ENCODE data around the gene ZNF235.
"Not testable (repeated sequence)": the region's sequence is repeated elsewhere in the genome, so short reads cannot be mapped to it uniquely, and the experiment has no call there.

The ZNF235 gene

DNA sequence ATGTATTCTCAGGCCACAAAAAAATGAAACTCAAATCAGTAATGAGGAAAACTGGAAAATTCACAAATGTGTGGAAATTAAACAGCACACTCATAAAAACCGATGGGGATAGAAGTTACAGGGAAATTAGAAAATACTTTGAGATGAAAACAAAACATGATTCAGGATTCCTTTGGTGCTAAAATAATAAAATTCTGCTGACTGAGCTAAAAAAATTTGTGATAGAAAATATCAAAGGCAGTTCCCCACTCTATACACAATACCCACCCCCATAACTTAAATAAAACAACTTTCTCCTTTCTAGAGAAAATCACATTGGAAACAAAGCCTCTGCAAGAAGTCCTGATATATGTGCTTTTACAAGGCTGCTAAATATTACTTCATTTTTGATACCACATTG, 46.7 kb downstream of the ZNF235 start:
- FAIRE-seq (no peak), DNase-seq (ENCODE audit: low spot score) (no peak)

DNA sequence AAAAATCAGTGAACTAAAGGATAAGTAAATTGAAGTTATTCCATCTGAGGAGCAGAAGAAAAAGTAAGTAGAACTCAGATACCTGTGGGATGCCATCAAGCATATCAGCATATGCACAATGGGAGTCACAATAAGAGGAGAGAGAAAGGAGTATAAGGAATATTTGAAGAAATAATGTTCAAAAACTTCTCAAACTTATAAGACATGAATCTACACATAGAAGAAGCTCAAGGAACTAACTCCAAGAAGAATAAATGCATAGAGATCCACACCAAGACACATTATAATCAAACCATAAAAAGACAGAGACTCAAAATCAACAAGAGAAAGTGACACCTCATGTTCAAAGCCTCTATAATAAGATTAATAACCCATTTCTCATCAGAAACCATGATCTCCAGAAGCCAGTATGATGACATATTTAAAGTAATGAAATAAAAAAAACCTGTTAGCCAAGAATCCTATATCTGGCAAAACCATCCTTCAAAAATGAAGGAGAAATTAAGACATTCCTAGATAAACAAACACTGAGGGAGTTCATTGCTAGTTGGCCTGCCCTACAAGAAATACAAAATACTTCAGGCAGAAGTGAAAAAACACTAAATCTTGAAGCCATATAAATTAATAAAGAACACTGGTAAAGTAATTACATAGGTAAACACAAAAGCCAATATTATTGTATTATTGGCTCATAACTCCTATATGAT, 49.0 kb downstream of the ZNF235 start:
- no peak for FAIRE-seq
- no peak for DNase-seq (ENCODE audit: low spot score)

DNA sequence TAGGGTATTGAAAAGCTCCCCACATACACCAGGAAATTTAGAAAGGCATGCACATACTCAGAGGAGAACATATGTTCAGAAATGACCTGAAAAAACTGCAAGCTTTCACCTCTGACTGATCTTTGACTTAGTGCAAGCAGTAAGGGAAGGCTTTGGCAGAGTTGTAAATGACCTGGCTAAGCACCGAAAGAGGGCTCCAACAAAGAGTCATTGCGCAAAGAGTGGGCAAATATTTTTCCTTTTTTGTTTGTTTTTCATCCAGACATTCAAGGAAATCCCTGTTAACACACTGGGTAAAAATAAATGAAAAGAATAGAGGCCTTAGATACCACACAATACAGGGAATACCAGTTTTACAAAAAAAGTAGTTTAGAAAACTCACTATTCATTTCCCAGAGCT, 50.3 kb downstream of the ZNF235 start:
- DNase-seq (ENCODE audit: low spot score), result no peak
- FAIRE-seq, result no peak

DNA sequence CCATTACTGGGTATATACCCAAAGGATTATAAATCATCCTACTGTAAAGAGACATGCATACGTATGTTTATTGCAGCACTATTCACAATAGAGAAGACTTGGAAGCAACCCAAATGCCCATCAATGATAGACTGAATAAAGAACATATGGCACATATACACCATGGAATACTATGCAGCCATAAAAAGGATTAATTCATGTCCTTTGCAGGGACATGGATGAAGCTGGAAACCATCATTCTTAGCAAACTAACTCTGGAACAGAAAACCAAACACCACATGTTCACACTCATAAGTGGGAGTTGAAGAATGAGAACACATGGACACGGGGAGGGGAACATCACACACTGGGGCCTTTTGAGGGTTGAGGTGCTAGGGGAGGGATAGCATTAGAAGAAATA, 51.4 kb downstream of the ZNF235 start:
- not testable (repeated sequence) for DNase-seq (ENCODE audit: low spot score); FAIRE-seq

DNA sequence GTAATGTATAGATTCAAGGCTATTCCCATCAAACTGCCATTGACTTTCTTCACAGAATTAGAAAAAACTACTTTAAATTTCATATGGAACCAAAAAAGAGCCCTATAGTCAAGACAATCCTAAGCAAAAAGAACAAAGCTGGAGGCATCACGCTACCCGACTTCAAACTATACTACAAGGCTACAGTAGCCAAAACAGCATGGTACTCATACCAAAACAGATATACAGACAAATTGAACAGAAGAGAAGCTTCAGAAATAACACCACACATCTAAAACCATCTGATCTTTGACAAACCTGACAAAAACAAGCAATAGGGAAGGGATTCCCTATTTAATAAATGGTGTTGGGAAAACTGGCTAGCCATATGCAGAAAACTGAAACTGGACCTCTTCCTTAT, 52.5 kb downstream of the ZNF235 start:
- DNase-seq (ENCODE audit: low spot score); FAIRE-seq: not testable (repeated sequence)

DNA sequence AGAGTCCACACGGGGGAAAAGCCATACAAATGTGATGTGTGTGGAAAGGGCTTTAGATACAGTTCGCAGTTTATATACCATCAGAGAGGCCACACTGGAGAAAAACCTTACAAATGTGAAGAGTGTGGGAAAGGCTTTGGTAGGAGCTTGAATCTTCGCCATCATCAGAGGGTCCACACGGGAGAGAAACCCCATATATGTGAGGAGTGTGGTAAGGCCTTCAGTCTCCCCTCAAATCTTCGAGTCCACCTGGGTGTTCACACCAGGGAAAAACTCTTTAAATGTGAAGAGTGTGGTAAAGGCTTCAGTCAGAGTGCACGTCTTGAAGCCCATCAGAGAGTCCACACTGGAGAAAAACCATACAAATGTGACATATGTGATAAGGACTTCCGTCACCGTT, 68.4 kb downstream of the ZNF235 start:
- FAIRE-seq (no peak), DNase-seq (ENCODE audit: low spot score) (no peak)
